ENCODE measurements around the gene ANKRD12.

Gene ANKRD12

GRCh38 chr18:9188359-9189231 is 52.0 kb downstream of the ANKRD12 start:
- H3K4me3 ChIP-seq: no peak overlapping the region
- H3K27ac ChIP-seq: peak overlapping the region in 1 of 2 donors; percentile 2
- DNase-seq (ENCODE audit: low spot score): no peak
- no peak for TF ChIP-seq CTCF (IDR thresholded peaks at IDR 0.05)

GRCh38 chr18:9189491-9189890 is 52.9 kb downstream of the ANKRD12 start:
- no peak for DNase-seq (ENCODE audit: low spot score)
- Histone ChIP-seq H3K27ac (no peak overlapping the region), H3K4me3 (no peak overlapping the region)
- no peak for TF ChIP-seq CTCF (IDR thresholded peaks at IDR 0.05)

- no peak overlapping the region for H3K4me3 ChIP-seq
- H3K27ac ChIP-seq: no peak overlapping the region
- TF ChIP-seq CTCF (IDR thresholded peaks at IDR 0.05): no peak
- DNase-seq (ENCODE audit: low spot score): no peak
Observed at GRCh38 chr18:9191658-9192256, 55.2 kb downstream of the ANKRD12 start.

GRCh38 chr18:9193031-9193430 is 56.5 kb downstream of the ANKRD12 start:
- Histone ChIP-seq H3K4me3 (no peak overlapping the region), H3K27ac (no peak overlapping the region)
- no peak for DNase-seq (ENCODE audit: low spot score)
- no peak for TF ChIP-seq CTCF (IDR thresholded peaks at IDR 0.05)

GRCh38 chr18:9196568-9196967 is 60.0 kb downstream of the ANKRD12 start:
- TF ChIP-seq CTCF (IDR thresholded peaks at IDR 0.05): no peak
- DNase-seq (ENCODE audit: low spot score): no peak
- Histone ChIP-seq H3K4me3 (no peak overlapping the region), H3K27ac (no peak overlapping the region)

GRCh38 chr18:9199681-9200080 is 63.1 kb downstream of the ANKRD12 start:
- no peak for TF ChIP-seq CTCF (IDR thresholded peaks at IDR 0.05)
- DNase-seq (ENCODE audit: low spot score): no peak

GRCh38 chr18:9201224-9201623 is 64.6 kb downstream of the ANKRD12 start:
- no peak for TF ChIP-seq CTCF (IDR thresholded peaks at IDR 0.05)
- no peak for DNase-seq (ENCODE audit: low spot score)
- Histone ChIP-seq H3K4me3 (no peak overlapping the region), H3K27ac (no peak overlapping the region)

More at GRCh38 chr18:9199681-9200080, 63.1 kb downstream of the ANKRD12 start:
- H3K27ac ChIP-seq: no peak overlapping the region
- H3K4me3 ChIP-seq: no peak overlapping the region
